Measurements from ENCODE around the gene ELFN1.

ELFN1 gene

GRCh38 chr7:1750541-1751021 is 80.5 kb downstream of the ELFN1 start:
- no peak for TF ChIP-seq CTCF (IDR thresholded peaks at IDR 0.05; ENCODE audit: insufficient read depth, low read length, missing control alignments)
- DNase-seq (ENCODE audit: low read depth, low spot score), result no peak
- CTCF ChIA-PET, result no interaction called here
- POLR2A ChIA-PET, result no interaction called here
- H3K4me3 ChIP-seq (ENCODE audit: low read depth, low read length), result no peak overlapping the region

GRCh38 chr7:1752111-1752510 is 82.0 kb downstream of the ELFN1 start:
- no peak overlapping the region for H3K4me3 ChIP-seq (ENCODE audit: low read depth, low read length)
- no peak for DNase-seq (ENCODE audit: low read depth, low spot score)
- no peak for TF ChIP-seq CTCF (IDR thresholded peaks at IDR 0.05; ENCODE audit: insufficient read depth, low read length, missing control alignments)
- POLR2A ChIA-PET, result no interaction called here
- CTCF ChIA-PET, result no interaction called here

GRCh38 chr7:1752771-1753563 is 82.9 kb downstream of the ELFN1 start:
- H3K4me3 ChIP-seq (ENCODE audit: low read depth, low read length), result no peak overlapping the region
- CTCF ChIA-PET, result no interaction called here
- no peak for DNase-seq (ENCODE audit: low read depth, low spot score)
- POLR2A ChIA-PET, result no interaction called here
- no peak for TF ChIP-seq CTCF (IDR thresholded peaks at IDR 0.05; ENCODE audit: insufficient read depth, low read length, missing control alignments)

- ChIA-PET CTCF (no interaction called here), POLR2A (no interaction called here)
- TF ChIP-seq CTCF (IDR thresholded peaks at IDR 0.05; ENCODE audit: insufficient read depth, low read length, missing control alignments), result no peak
- DNase-seq (ENCODE audit: low read depth, low spot score), result no peak
- no peak overlapping the region for H3K4me3 ChIP-seq (ENCODE audit: low read depth, low read length)
Measured at GRCh38 chr7:1753564-1753867, 83.4 kb downstream of the ELFN1 start.

GRCh38 chr7:1754345-1754908 is 84.3 kb downstream of the ELFN1 start:
- no peak for DNase-seq (ENCODE audit: low read depth, low spot score)
- H3K4me3 ChIP-seq (ENCODE audit: low read depth, low read length), result no peak overlapping the region
- POLR2A ChIA-PET, result no interaction called here
- no peak for TF ChIP-seq CTCF (IDR thresholded peaks at IDR 0.05; ENCODE audit: insufficient read depth, low read length, missing control alignments)
- CTCF ChIA-PET, result no interaction called here

GRCh38 chr7:1755783-1756625 is 85.9 kb downstream of the ELFN1 start:
- no peak overlapping the region for H3K4me3 ChIP-seq (ENCODE audit: low read depth, low read length)
- ChIA-PET CTCF (no interaction called here), POLR2A (no interaction called here)
- DNase-seq (ENCODE audit: low read depth, low spot score), result no peak
- TF ChIP-seq CTCF (IDR thresholded peaks at IDR 0.05; ENCODE audit: insufficient read depth, low read length, missing control alignments), result no peak
